Gastroesophageal sphincter (tissue), 3 donors: ENCODE measurements around the gene EPHA8.

Experiments
- POLR2A ChIP-seq, 2 donors: fragments of 450-650 bp; IDR thresholded peaks; one replicate each; pipeline ENCODE4 v1.6.1; 2017; ENCODE audit warnings: antibody characterized with exemption in 2 of 2, mild to moderate bottlenecking in 2 of 2, moderate library complexity in 1 of 2
- POLR2AphosphoS5 ChIP-seq: sonication (generic); formaldehyde crosslinking; IDR thresholded peaks from one replicate; pipeline ENCODE4 v1.6.1; 2017; ENCODE audit warnings: antibody characterized with exemption
- TF ChIP-seq, protein P1 (sequence below), 4 experiments: fragments of 200-600 bp in 2 of 4; fragments of 450-650 bp in 2 of 4; sonication (generic) in 1 of 4; IDR thresholded peaks; one replicate each; pipeline ENCODE4 v1.5.1; 2017 to 2019; ENCODE audit warnings: antibody characterized with exemption in 4 of 4, mild to moderate bottlenecking in 2 of 4, moderate library complexity in 2 of 4

DNA sequence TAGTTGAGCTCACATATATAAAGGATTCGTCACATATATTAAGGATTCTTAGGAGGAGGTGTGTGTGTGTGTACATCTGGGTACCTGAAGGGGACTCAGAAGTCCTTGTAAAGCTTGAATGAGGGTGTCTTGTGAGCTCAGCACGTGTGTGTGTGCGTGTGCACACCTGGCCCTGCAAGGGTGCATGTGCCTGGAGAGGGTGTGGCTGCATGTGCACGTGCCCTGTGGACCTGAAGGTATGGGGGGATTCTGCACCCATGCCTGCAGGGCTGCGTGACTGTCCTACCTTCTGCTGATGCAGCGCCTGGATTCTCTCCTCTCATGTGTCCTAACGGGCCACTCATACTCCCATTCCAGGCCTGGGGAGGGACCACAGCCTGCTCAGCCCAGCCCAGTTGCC is 24.0 kb downstream of the EPHA8 start:
- TF ChIP-seq POLR2A (IDR thresholded peaks at IDR 0.05): no peak
- TF ChIP-seq POLR2AphosphoS5: no peak
- TF ChIP-seq, protein P1, sequence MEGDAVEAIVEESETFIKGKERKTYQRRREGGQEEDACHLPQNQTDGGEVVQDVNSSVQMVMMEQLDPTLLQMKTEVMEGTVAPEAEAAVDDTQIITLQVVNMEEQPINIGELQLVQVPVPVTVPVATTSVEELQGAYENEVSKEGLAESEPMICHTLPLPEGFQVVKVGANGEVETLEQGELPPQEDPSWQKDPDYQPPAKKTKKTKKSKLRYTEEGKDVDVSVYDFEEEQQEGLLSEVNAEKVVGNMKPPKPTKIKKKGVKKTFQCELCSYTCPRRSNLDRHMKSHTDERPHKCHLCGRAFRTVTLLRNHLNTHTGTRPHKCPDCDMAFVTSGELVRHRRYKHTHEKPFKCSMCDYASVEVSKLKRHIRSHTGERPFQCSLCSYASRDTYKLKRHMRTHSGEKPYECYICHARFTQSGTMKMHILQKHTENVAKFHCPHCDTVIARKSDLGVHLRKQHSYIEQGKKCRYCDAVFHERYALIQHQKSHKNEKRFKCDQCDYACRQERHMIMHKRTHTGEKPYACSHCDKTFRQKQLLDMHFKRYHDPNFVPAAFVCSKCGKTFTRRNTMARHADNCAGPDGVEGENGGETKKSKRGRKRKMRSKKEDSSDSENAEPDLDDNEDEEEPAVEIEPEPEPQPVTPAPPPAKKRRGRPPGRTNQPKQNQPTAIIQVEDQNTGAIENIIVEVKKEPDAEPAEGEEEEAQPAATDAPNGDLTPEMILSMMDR (IDR thresholded peaks at IDR 0.05): no peak
